ENCODE measurements around the gene KCNIP3.
"Not testable (repeated sequence)": the region's sequence is repeated elsewhere in the genome, so short reads cannot be mapped to it uniquely, and the experiment has no call there.

DNA sequence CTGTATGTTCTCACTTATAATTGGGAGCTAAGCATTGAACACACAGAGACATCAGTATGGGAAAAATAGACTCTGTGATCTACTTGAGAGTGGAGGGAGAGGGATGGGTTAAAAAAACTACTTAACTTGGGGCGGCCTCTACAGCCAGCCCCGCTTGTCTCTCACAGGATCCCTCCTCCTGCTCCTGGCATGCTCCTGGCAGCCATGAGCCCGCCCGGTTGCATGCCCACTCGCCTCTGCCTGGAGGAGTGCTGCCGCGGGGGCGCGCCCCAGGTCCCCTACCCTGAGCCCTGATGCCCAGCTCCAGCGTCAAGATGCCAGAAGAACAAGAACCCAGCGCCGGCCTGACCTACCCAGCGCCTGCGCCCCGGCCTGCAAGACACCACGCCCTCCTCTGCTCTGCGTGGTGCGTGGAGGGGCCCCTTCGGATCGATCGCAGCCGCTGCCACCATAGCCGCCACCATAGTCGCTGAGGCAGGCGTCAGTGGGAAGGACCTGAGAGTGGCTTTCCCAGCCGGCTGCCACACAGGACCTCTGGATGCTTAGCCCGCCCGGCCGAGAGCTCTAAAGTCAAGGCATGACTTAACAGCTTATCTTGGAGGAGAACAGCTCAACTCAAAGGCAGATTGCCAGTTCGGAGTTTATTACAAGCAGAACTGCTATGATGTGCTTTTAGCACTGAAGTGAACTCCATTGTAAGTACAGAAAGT lies 138.2 kb downstream of the KCNIP3 start:
- TF ChIP-seq, protein P1, sequence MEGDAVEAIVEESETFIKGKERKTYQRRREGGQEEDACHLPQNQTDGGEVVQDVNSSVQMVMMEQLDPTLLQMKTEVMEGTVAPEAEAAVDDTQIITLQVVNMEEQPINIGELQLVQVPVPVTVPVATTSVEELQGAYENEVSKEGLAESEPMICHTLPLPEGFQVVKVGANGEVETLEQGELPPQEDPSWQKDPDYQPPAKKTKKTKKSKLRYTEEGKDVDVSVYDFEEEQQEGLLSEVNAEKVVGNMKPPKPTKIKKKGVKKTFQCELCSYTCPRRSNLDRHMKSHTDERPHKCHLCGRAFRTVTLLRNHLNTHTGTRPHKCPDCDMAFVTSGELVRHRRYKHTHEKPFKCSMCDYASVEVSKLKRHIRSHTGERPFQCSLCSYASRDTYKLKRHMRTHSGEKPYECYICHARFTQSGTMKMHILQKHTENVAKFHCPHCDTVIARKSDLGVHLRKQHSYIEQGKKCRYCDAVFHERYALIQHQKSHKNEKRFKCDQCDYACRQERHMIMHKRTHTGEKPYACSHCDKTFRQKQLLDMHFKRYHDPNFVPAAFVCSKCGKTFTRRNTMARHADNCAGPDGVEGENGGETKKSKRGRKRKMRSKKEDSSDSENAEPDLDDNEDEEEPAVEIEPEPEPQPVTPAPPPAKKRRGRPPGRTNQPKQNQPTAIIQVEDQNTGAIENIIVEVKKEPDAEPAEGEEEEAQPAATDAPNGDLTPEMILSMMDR (conservative IDR thresholded peaks at IDR 0.05), result not testable (repeated sequence)
- TF ChIP-seq ZFX (IDR thresholded peaks at IDR 0.05), result not testable (repeated sequence)

Data from C4-2B (cell line).